ENCODE measurements around the gene SLC22A4.

Gene SLC22A4

DNA sequence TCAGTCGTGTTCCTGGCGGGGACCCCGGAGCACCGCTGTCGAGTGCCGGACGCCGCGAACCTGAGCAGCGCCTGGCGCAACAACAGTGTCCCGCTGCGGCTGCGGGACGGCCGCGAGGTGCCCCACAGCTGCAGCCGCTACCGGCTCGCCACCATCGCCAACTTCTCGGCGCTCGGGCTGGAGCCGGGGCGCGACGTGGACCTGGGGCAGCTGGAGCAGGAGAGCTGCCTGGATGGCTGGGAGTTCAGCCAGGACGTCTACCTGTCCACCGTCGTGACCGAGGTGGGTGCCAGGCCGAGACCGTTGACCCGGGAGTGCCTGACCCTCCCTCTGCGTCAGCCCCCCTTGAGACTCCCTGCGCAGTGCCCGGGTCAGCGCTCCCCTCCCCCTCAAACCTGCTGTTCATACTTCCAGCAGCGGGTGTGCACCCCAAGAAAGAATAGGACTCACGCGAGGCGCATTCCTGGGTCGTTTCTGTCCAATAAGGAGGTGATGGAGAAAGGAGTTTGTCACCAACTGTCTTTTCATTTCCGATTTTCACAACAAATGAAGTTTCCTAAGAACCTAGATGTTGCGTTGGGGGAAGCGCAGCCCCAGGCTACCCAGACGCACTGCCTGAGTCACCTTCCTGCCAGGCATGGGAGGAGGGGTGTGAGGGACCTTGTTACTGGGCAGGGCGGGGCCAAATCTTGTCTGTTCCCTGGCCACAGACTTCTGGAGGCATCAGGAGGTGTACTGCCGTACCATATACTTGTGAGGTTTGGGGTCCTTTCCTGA lies 722 bp downstream of the SLC22A4 start:
- Histone ChIP-seq H3K4me1 (ENCODE audit: control insufficient read depth in 2 of 2, insufficient read depth in 2 of 2, low read length in 2 of 2) (peaks cover 20 to 21% of the 10 kb centered on the region in 2 donors), H3K4me3 (ENCODE audit: low read length in 2 of 2) (peak overlapping the region; percentile 71 to 77), H3K27ac (ENCODE audit: low read depth in 2 of 2, low read length in 2 of 2) (peak overlapping the region; percentile 95 to 96), H3K27me3 (ENCODE audit: control insufficient read depth in 2 of 2, insufficient read depth in 2 of 2, low read length in 2 of 2) (peaks cover 0 to 2% of the 10 kb centered on the region in 2 donors), H3K9ac (ENCODE audit: low read depth in 1 of 2, low read length in 2 of 2) (peak overlapping the region; percentile 66 to 90), H3K9me3 (ENCODE audit: control insufficient read depth in 2 of 2, low read length in 2 of 2) (no peaks in the 10 kb centered on the region), H3K36me3 (ENCODE audit: control insufficient read depth in 2 of 2, insufficient read depth in 2 of 2, low read length in 2 of 2) (no peaks in the 10 kb centered on the region)

- Histone ChIP-seq H3K36me3 (ENCODE audit: control insufficient read depth in 2 of 2, insufficient read depth in 2 of 2, low read length in 2 of 2) (no peaks in the 10 kb centered on the region), H3K4me1 (ENCODE audit: control insufficient read depth in 2 of 2, insufficient read depth in 2 of 2, low read length in 2 of 2) (peaks cover 21 to 24% of the 10 kb centered on the region in 2 donors), H3K27me3 (ENCODE audit: control insufficient read depth in 2 of 2, insufficient read depth in 2 of 2, low read length in 2 of 2) (peaks cover 0 to 2% of the 10 kb centered on the region in 2 donors), H3K9me3 (ENCODE audit: control insufficient read depth in 2 of 2, low read length in 2 of 2) (no peaks in the 10 kb centered on the region), H3K4me3 (ENCODE audit: low read length in 2 of 2) (peak overlapping the region in 1 of 2 donors; percentile 77), H3K9ac (ENCODE audit: low read depth in 1 of 2, low read length in 2 of 2) (peak overlapping the region in 1 of 2 donors; percentile 90), H3K27ac (ENCODE audit: low read depth in 2 of 2, low read length in 2 of 2) (no peak overlapping the region)
Measured at GRCh38 chr5:132295505-132296411, 1.6 kb downstream of the SLC22A4 start.

DNA sequence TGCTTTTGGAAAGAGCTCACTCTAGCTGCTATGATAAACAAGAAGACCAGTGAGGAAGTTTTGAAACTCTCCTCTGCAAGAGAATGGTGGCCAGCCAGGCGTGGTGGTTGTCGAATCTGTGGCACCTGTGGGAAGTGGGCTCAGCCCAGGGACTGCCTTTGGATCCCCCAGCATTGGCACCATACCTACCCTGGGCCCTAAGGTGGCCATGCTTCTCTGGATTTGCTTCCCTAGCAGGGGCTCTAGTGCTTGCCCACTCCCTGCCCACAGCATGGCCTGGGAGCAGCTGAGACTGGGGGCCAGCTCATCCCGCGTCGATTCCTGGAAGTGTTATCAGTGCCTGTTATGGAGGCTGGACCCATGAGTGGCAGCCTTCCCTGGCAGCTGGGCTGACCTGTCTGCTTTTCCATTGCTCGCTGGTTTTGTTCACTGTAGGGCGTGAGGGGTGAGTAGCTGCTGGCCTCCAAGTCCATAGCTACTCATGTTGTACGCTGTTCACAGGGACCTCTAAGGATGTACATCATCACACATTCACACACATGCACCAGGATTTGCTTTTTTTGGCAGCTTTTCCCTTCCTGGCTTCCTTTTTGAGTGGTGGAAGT lies 2.3 kb downstream of the SLC22A4 start:
- no peaks in the 10 kb centered on the region for H3K9me3 ChIP-seq (ENCODE audit: control insufficient read depth in 2 of 2, low read length in 2 of 2)
- peaks cover 29 to 32% of the 10 kb centered on the region in 2 donors for H3K4me1 ChIP-seq (ENCODE audit: control insufficient read depth in 2 of 2, insufficient read depth in 2 of 2, low read length in 2 of 2)
- peaks cover 0 to 2% of the 10 kb centered on the region in 2 donors for H3K27me3 ChIP-seq (ENCODE audit: control insufficient read depth in 2 of 2, insufficient read depth in 2 of 2, low read length in 2 of 2)
- no peak overlapping the region for H3K9ac ChIP-seq (ENCODE audit: low read depth in 1 of 2, low read length in 2 of 2)
- no peak overlapping the region for H3K4me3 ChIP-seq (ENCODE audit: low read length in 2 of 2)
- H3K36me3 ChIP-seq (ENCODE audit: control insufficient read depth in 2 of 2, insufficient read depth in 2 of 2, low read length in 2 of 2): no peaks in the 10 kb centered on the region
- H3K27ac ChIP-seq (ENCODE audit: low read depth in 2 of 2, low read length in 2 of 2): no peak overlapping the region

- Histone ChIP-seq H3K27ac (ENCODE audit: low read depth in 2 of 2, low read length in 2 of 2) (no peak overlapping the region), H3K9me3 (ENCODE audit: control insufficient read depth in 2 of 2, low read length in 2 of 2) (no peaks in the 10 kb centered on the region), H3K4me3 (ENCODE audit: low read length in 2 of 2) (no peak overlapping the region), H3K27me3 (ENCODE audit: control insufficient read depth in 2 of 2, insufficient read depth in 2 of 2, low read length in 2 of 2) (peaks cover 0 to 2% of the 10 kb centered on the region in 2 donors), H3K9ac (ENCODE audit: low read depth in 1 of 2, low read length in 2 of 2) (no peak overlapping the region), H3K4me1 (ENCODE audit: control insufficient read depth in 2 of 2, insufficient read depth in 2 of 2, low read length in 2 of 2) (peaks cover 35 to 36% of the 10 kb centered on the region in 2 donors), H3K36me3 (ENCODE audit: control insufficient read depth in 2 of 2, insufficient read depth in 2 of 2, low read length in 2 of 2) (no peaks in the 10 kb centered on the region)
Measured at GRCh38 chr5:132297211-132297940, 3.2 kb downstream of the SLC22A4 start.

GRCh38 chr5:132298298-132299212 lies 4.4 kb downstream of the SLC22A4 start:
- Histone ChIP-seq H3K36me3 (ENCODE audit: control insufficient read depth in 2 of 2, insufficient read depth in 2 of 2, low read length in 2 of 2) (no peaks in the 10 kb centered on the region), H3K9ac (ENCODE audit: low read depth in 1 of 2, low read length in 2 of 2) (no peak overlapping the region), H3K9me3 (ENCODE audit: control insufficient read depth in 2 of 2, low read length in 2 of 2) (no peaks in the 10 kb centered on the region), H3K4me1 (ENCODE audit: control insufficient read depth in 2 of 2, insufficient read depth in 2 of 2, low read length in 2 of 2) (peaks cover 25 to 28% of the 10 kb centered on the region in 2 donors), H3K4me3 (ENCODE audit: low read length in 2 of 2) (no peak overlapping the region), H3K27me3 (ENCODE audit: control insufficient read depth in 2 of 2, insufficient read depth in 2 of 2, low read length in 2 of 2) (peaks cover 0 to 2% of the 10 kb centered on the region in 2 donors), H3K27ac (ENCODE audit: low read depth in 2 of 2, low read length in 2 of 2) (no peak overlapping the region)

GRCh38 chr5:132299917-132300316 lies 5.7 kb downstream of the SLC22A4 start:
- Histone ChIP-seq H3K27me3 (ENCODE audit: control insufficient read depth in 2 of 2, insufficient read depth in 2 of 2, low read length in 2 of 2) (peaks cover 0 to 2% of the 10 kb centered on the region in 2 donors), H3K36me3 (ENCODE audit: control insufficient read depth in 2 of 2, insufficient read depth in 2 of 2, low read length in 2 of 2) (no peaks in the 10 kb centered on the region), H3K4me1 (ENCODE audit: control insufficient read depth in 2 of 2, insufficient read depth in 2 of 2, low read length in 2 of 2) (peaks cover 22 to 23% of the 10 kb centered on the region in 2 donors), H3K9me3 (ENCODE audit: control insufficient read depth in 2 of 2, low read length in 2 of 2) (no peaks in the 10 kb centered on the region), H3K27ac (ENCODE audit: low read depth in 2 of 2, low read length in 2 of 2) (no peak overlapping the region), H3K9ac (ENCODE audit: low read depth in 1 of 2, low read length in 2 of 2) (no peak overlapping the region), H3K4me3 (ENCODE audit: low read length in 2 of 2) (no peak overlapping the region)

GRCh38 chr5:132300577-132301343 lies 6.6 kb downstream of the SLC22A4 start:
- H3K36me3 ChIP-seq (ENCODE audit: control insufficient read depth in 2 of 2, insufficient read depth in 2 of 2, low read length in 2 of 2): no peaks in the 10 kb centered on the region
- no peaks in the 10 kb centered on the region for H3K9me3 ChIP-seq (ENCODE audit: control insufficient read depth in 2 of 2, low read length in 2 of 2)
- no peak overlapping the region for H3K9ac ChIP-seq (ENCODE audit: low read depth in 1 of 2, low read length in 2 of 2)
- H3K4me3 ChIP-seq (ENCODE audit: low read length in 2 of 2): no peak overlapping the region
- no peak overlapping the region for H3K27ac ChIP-seq (ENCODE audit: low read depth in 2 of 2, low read length in 2 of 2)
- H3K4me1 ChIP-seq (ENCODE audit: control insufficient read depth in 2 of 2, insufficient read depth in 2 of 2, low read length in 2 of 2): peaks cover 17 to 19% of the 10 kb centered on the region in 2 donors
- no peaks in the 10 kb centered on the region for H3K27me3 ChIP-seq (ENCODE audit: control insufficient read depth in 2 of 2, insufficient read depth in 2 of 2, low read length in 2 of 2)

GRCh38 chr5:132301344-132302271 lies 7.4 kb downstream of the SLC22A4 start:
- H3K4me3 ChIP-seq (ENCODE audit: low read length in 2 of 2): no peak overlapping the region
- H3K9ac ChIP-seq (ENCODE audit: low read depth in 1 of 2, low read length in 2 of 2): no peak overlapping the region
- H3K36me3 ChIP-seq (ENCODE audit: control insufficient read depth in 2 of 2, insufficient read depth in 2 of 2, low read length in 2 of 2): no peaks in the 10 kb centered on the region
- H3K27ac ChIP-seq (ENCODE audit: low read depth in 2 of 2, low read length in 2 of 2): peak overlapping the region; percentile 46 to 48
- H3K27me3 ChIP-seq (ENCODE audit: control insufficient read depth in 2 of 2, insufficient read depth in 2 of 2, low read length in 2 of 2): no peaks in the 10 kb centered on the region
- H3K9me3 ChIP-seq (ENCODE audit: control insufficient read depth in 2 of 2, low read length in 2 of 2): no peaks in the 10 kb centered on the region
- H3K4me1 ChIP-seq (ENCODE audit: control insufficient read depth in 2 of 2, insufficient read depth in 2 of 2, low read length in 2 of 2): peaks cover 17% of the 10 kb centered on the region in 2 donors
